Superior temporal gyrus (tissue), 1 donor: ENCODE results near the gene ITGAX.
A peak's percentile ranks its signal among the peaks of the same experiment; 100 is the strongest.

Source experiments
- DNase-seq: peaks from one replicate; pipeline ENCODE4 v3.0.0-alpha.2; 2016; ENCODE audit errors: extremely low spot score

ITGAX gene

GRCh38 chr16:31373235-31373634 is 18.3 kb downstream of the ITGAX start:
- DNase-seq = no peak

GRCh38 chr16:31375231-31375630 is 20.3 kb downstream of the ITGAX start:
- no peak for DNase-seq

DNA sequence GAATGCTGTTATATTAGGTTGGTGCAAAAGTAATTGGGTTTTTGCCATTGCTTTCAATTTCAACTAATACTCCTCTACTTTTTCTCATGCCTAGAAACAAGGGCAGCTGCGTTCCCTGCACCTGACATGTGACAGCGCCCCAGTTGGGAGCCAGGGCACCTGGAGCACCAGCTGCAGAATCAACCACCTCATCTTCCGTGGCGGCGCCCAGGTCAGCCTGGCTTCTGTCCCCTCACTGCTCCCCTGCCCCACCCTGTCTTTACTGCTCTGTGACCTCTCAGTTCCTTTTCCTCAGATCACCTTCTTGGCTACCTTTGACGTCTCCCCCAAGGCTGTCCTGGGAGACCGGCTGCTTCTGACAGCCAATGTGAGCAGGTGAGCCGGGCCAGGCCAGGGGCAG is 21.7 kb downstream of the ITGAX start:
- DNase-seq = no peak

DNA sequence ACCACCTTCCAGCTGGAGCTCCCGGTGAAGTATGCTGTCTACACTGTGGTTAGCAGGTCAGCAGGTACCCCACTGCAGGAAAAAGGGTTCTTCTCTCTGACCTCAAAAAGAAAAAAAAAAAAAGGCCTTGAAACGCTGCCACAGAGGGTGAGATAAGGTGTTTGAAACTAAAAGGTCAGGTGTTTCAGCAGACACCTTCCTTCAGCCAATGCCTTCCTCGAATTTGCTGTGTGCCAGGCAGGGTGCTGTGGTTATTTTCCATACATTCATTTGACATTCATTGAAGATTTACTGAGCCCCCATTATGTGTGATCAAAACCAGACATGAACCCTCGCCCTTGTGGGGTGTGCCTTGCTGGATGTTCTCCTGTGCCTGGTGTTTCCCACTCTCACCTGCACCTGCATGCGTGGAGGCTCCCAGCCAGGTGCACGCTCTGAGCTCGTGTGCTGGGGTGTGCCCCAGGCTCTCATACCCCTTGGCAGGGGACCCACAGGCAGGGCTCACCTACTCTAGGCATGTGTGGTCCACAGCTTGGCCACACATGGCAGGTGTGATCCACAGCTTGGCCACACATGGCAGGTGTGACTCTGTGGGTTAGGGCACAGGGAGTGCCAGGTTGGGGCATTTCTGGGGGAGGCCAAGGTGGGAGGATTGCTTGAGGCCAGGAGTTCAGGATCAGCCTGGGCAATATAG is 22.4 kb downstream of the ITGAX start:
- no peak for DNase-seq

- no peak for DNase-seq
These were observed 25.2 kb downstream of the ITGAX start for GRCh38 chr16:31380201-31380600.

- DNase-seq = peak; percentile 33
These were observed 27.6 kb downstream of the ITGAX start for GRCh38 chr16:31382485-31383161.

- no peak for DNase-seq
These were observed 30.7 kb downstream of the ITGAX start for GRCh38 chr16:31385680-31386079.

- peak; percentile 51 for DNase-seq
These were observed 31.4 kb downstream of the ITGAX start for GRCh38 chr16:31386157-31386984.

GRCh38 chr16:31388535-31388934 is 33.6 kb downstream of the ITGAX start:
- no peak for DNase-seq

DNA sequence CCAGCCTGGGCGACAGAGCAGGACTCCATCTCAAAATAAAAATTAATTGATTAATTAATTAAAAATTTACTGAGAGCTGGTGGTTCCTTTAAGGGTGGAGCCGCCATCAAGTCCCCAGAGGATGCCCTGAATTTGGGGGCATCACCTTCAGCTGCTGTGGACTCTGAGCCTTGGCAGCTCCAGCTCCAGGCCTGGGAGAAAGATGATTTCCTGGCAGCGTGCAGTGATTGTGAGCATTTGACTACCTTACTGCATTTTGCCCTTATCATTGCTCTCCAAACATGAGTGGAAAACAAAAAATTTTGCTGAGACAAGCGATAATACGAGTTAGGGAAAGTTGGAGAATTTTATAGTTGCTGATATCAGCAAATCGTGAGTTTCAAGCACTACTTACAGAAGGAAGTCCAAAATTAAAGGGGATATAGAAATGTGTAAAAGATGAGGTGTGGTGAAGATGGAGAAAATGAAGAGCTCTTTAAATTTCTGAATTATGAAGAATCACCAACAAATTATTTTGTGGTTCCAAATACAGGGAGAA is 35.6 kb downstream of the ITGAX start:
- DNase-seq = no peak

DNA sequence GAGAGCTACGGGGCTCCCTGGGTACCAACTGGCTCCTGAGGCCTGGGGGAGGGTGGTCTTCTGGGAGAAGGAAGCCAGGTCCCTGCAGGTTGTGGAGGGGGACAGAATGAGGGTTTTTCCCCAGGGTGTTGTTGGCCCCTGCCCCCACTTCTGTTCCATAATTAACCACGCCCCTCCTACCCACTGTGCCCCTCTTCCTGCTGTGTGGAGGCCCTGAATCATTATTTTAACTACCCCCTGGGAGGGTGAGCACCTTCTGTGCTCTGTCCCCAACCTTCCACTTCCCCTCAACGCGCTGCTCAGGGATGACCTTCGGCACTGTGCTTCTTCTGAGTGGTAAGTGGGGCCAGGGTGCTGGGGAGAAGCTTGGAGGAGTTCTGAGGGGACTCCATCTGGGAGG is 38.1 kb downstream of the ITGAX start, which contains the start of gene ITGAD:
Gene ITGAD (plus strand): TSS at position 280 of the 400 bp plus-strand sequence. CDS start 26 bp downstream, at position 306.
- no peak for DNase-seq

- no peak for DNase-seq
These were observed 40.7 kb downstream of the ITGAX start for GRCh38 chr16:31395647-31396046.

DNA sequence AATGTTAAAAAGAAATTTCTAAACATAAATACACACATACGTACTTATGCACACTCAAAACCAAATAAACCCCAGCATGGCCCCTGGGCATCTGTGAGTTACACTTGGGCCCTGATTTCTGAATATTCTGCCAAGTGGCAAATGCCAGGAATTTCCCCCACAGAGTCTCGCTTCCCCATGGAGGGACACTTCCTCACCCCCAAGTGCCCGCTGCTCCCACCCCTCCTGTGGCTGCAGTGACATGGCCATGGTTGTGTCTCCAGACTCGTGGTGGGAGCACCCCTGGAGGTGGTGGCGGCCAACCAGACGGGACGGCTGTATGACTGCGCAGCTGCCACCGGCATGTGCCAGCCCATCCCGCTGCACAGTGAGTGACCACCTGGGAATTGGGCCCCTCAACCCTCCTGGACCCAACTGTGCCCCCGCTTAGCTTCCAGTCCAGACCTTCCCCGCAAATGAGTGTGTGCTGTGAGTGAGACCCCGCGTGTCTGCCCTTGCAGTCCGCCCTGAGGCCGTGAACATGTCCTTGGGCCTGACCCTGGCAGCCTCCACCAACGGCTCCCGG is 42.2 kb downstream of the ITGAX start:
- DNase-seq = no peak

DNA sequence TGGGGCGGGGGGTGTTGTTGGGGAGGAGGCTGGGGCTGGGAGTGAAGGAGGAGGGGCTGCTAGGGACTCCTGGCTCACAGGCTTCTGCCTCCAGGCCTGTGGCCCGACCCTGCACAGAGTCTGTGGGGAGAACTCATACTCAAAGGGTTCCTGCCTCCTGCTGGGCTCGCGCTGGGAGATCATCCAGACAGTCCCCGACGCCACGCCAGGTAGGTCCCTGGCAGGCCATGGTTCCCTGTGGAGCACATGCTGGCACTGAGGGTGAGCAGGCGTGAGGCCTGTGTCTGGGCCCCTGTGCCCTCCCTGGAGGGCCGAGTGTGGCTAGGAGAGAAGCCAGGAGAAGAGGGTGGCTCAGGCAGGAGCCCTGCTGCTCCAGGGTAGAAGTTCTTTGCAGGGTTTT is 42.7 kb downstream of the ITGAX start:
- DNase-seq = no peak

GRCh38 chr16:31400191-31400590 is 45.2 kb downstream of the ITGAX start:
- no peak for DNase-seq

- no peak for DNase-seq
These were observed 46.5 kb downstream of the ITGAX start for GRCh38 chr16:31401436-31401835.

GRCh38 chr16:31402687-31403086 is 47.7 kb downstream of the ITGAX start:
- no peak for DNase-seq

- DNase-seq = no peak
These were observed 48.8 kb downstream of the ITGAX start for GRCh38 chr16:31403590-31404352.

- no peak for DNase-seq
These were observed 49.5 kb downstream of the ITGAX start for GRCh38 chr16:31404353-31405064.

- DNase-seq = no peak
These were observed 52.4 kb downstream of the ITGAX start for GRCh38 chr16:31407406-31407805.

DNA sequence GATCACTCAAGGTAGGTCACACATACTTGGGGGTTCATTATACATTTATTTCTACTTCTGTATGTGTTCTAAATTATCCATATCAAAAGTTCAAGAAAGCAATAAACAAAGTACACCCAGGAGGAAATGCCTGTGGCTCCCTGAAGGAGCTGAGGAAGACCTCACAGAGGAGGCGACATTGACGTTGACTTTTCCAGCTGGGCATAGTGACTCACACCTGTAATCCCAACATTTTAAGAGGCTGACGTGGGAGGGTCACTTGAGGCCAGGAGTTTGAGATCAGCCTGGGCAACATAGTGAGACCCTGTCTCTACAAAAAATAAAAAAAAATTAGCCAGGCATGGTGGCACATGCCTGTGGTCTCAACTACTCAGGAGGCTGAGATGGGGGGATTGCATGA is 54.5 kb downstream of the ITGAX start:
- no peak for DNase-seq
